HepG2 (cell line): ENCODE results near the gene SF3B2. TPM values are rescaled to one million over a fixed set of nuclear protein-coding genes. Genes with fewer than 3 reads are reported as not detected.

Experiments used
- ARID3A ChIP-seq: IDR thresholded peaks from 2 replicates; pipeline ENCODE4 v1.6.1; 2012; ENCODE audit warnings: low read depth, low read length, improper control_type of control experiment
- ATRX ChIP-seq: sonication (generic); formaldehyde crosslinking; IDR thresholded peaks from 2 replicates; pipeline ENCODE4 v1.4.0; 2020; ENCODE audit warnings: missing genetic modification reagents, borderline replicate concordance
- CC2D1A ChIP-seq: sonication (generic); formaldehyde crosslinking; IDR thresholded peaks from 2 replicates; pipeline ENCODE4 v1.8.1; 2023; ENCODE audit warnings: mild to moderate bottlenecking, missing genetic modification reagents
- CREM ChIP-seq, 2 experiments: sonication (generic) in 1 of 2; formaldehyde crosslinking in 1 of 2; IDR thresholded peaks; 2 replicates each; pipeline versions ENCODE4 v1.4.0 to v1.6.1; 2016 to 2020; ENCODE audit warnings: antibody characterized with exemption in 1 of 2, mild to moderate bottlenecking in 1 of 2, missing genetic modification reagents in 1 of 2
- EP300 ChIP-seq, 3 experiments: sonication (generic) in 1 of 3; formaldehyde crosslinking in 1 of 3; IDR thresholded peaks; 2 replicates each; pipeline versions ENCODE4 v1.5.1 to v1.6.1; 2011 to 2020; ENCODE audit warnings: low read depth in 2 of 3, low read length in 2 of 3, borderline replicate concordance in 1 of 3, improper control_type of control experiment in 1 of 3, mild to moderate bottlenecking in 1 of 3, missing genetic modification reagents in 1 of 3, moderate library complexity in 1 of 3
- JUND ChIP-seq: sonication (generic); formaldehyde crosslinking; IDR thresholded peaks from 2 replicates; pipeline ENCODE4 v1.8.0; 2022; ENCODE audit warnings: mild to moderate bottlenecking, missing genetic modification reagents
- LBX2 ChIP-seq: sonication (generic); formaldehyde crosslinking; IDR thresholded peaks from 2 replicates; pipeline ENCODE4 v1.5.0; 2020; ENCODE audit warnings: missing genetic modification reagents, mild to moderate bottlenecking, borderline replicate concordance
- MEIS1 ChIP-seq: sonication (generic); formaldehyde crosslinking; IDR thresholded peaks from 2 replicates; pipeline ENCODE4 v1.9.0; 2021; ENCODE audit warnings: mild to moderate bottlenecking, missing genetic modification reagents, moderate library complexity, borderline replicate concordance
- NFIC ChIP-seq: IDR thresholded peaks from 2 replicates; pipeline ENCODE4 v1.6.1; 2012; ENCODE audit warnings: mild to moderate bottlenecking, low read length, inconsistent platforms
- RERE ChIP-seq: IDR thresholded peaks from 2 replicates; pipeline ENCODE4 v1.6.1; 2016; ENCODE audit warnings: low read depth, missing genetic modification reagents, missing compliant biosample characterization
- RFXAP ChIP-seq: sonication (generic); formaldehyde crosslinking; IDR thresholded peaks from 2 replicates; pipeline ENCODE4 v1.4.0; 2020; ENCODE audit warnings: missing genetic modification reagents, borderline replicate concordance
- RXRA ChIP-seq: sonication (generic); formaldehyde crosslinking; IDR thresholded peaks from 2 replicates; pipeline ENCODE4 v1.5.1; 2020; ENCODE audit warnings: missing genetic modification reagents
- TGIF2 ChIP-seq: IDR thresholded peaks from 2 replicates; pipeline ENCODE4 v1.6.1; 2016; ENCODE audit warnings: control low read depth, missing compliant biosample characterization
- ZMAT5 ChIP-seq: sonication (generic); formaldehyde crosslinking; IDR thresholded peaks from 2 replicates; pipeline ENCODE4 v1.5.0; 2020; ENCODE audit warnings: mild to moderate bottlenecking, low read depth, missing genetic modification reagents, borderline replicate concordance
- ZNF749 ChIP-seq: sonication (generic); formaldehyde crosslinking; IDR thresholded peaks from 2 replicates; pipeline ENCODE4 v1.8.0; 2022; ENCODE audit warnings: mild to moderate bottlenecking, missing genetic modification reagents, moderate library complexity, borderline replicate concordance
- ZNF850 ChIP-seq: sonication (generic); formaldehyde crosslinking; conservative IDR thresholded peaks from 2 replicates; pipeline ENCODE4 v1.9.0; 2021; ENCODE audit warnings: mild to moderate bottlenecking, missing genetic modification reagents
- polyA plus RNA-seq, 8 experiments: library from polyadenylated mRNA; depleted of rRNA in 3 of 8; stranded (reverse) in 7 of 8; unstranded in 1 of 8; fragments of >200 nt; fragmentation: Illumina TruSeq in 4 of 8; extraction: Trizol in 4 of 8; gene quantifications; 2 replicates each; pipeline versions ENCODE4 v1.2.1 to v1.2.3, GENCODE V29; 2011 to 2016; ENCODE audit warnings: low read depth in 4 of 8, missing spikeins in 1 of 8, mixed read lengths in 1 of 8; ENCODE audit not compliant: insufficient read depth in 1 of 8
- total RNA-seq, 5 experiments: library from RNA; depleted of rRNA; stranded (reverse); fragments of >200 nt; fragmentation: Illumina TruSeq; extraction: Trizol; gene quantifications; 2 replicates each; pipeline ENCODE4 v1.2.3, GENCODE V29; 2016; ENCODE audit warnings: low read depth in 1 of 5
- TF ChIP-seq, protein P1 (sequence below): sonication (generic); formaldehyde crosslinking; conservative IDR thresholded peaks from 2 replicates; pipeline ENCODE4 v1.8.0; 2022; ENCODE audit warnings: missing genetic modification reagents

The SF3B2 gene
- total and polyA plus RNA-seq, 2 of the 13 experiments (the other 11 are each of a cell fraction or from before 2014, with no cell fraction given), result 70.4 to 153 TPM

- TF ChIP-seq EP300 (IDR thresholded peaks at IDR 0.05; ENCODE audit: low read depth in 2 of 2, low read length in 2 of 2), result no peak
- TF ChIP-seq EP300 (CRISPR knock-in tag; IDR thresholded peaks at IDR 0.05; ENCODE audit: borderline replicate concordance), result no peak
- no peak for TF ChIP-seq RXRA (CRISPR knock-in tag)
- TF ChIP-seq TGIF2 (CRISPR knock-in tag), result no peak
- no peak for TF ChIP-seq RFXAP (CRISPR knock-in tag)
- 0 out of 2 replicates have a peak, but pooled peaks have one; percentile 18 for TF ChIP-seq ARID3A
- TF ChIP-seq MEIS1, result no peak
- no peak for TF ChIP-seq NFIC
- TF ChIP-seq CC2D1A (CRISPR knock-in tag), result no peak
- TF ChIP-seq, protein P1, sequence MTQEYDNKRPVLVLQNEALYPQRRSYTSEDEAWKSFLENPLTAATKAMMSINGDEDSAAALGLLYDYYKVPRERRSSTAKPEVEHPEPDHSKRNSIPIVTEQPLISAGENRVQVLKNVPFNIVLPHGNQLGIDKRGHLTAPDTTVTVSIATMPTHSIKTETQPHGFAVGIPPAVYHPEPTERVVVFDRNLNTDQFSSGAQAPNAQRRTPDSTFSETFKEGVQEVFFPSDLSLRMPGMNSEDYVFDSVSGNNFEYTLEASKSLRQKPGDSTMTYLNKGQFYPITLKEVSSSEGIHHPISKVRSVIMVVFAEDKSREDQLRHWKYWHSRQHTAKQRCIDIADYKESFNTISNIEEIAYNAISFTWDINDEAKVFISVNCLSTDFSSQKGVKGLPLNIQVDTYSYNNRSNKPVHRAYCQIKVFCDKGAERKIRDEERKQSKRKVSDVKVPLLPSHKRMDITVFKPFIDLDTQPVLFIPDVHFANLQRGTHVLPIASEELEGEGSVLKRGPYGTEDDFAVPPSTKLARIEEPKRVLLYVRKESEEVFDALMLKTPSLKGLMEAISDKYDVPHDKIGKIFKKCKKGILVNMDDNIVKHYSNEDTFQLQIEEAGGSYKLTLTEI (CRISPR knock-in tag), result no peak
- no peak for TF ChIP-seq ZNF749 (CRISPR knock-in tag)
- TF ChIP-seq ZNF850, result no peak
- TF ChIP-seq CREM (IDR thresholded peaks at IDR 0.05), result no peak
- TF ChIP-seq CREM (CRISPR knock-in tag; IDR thresholded peaks at IDR 0.05), result no peak
- no peak for TF ChIP-seq LBX2
- TF ChIP-seq RERE (CRISPR knock-in tag), result no peak
- TF ChIP-seq ZMAT5 (CRISPR knock-in tag), result no peak
- no peak for TF ChIP-seq ATRX (CRISPR knock-in tag)
- no peak for TF ChIP-seq JUND
Observed at GRCh38 chr11:66045177-66045639, 7.0 kb upstream of the SF3B2 start (continued).
